Measurements from ENCODE around the gene SH3BP2. TPM values are rescaled to one million over a fixed set of nuclear protein-coding genes. Genes with fewer than 3 reads are reported as not detected.

SH3BP2 gene
- total and polyA plus RNA-seq, 10 of the 15 experiments (the other 5 are each of a cell fraction or from before 2014, with no cell fraction given) = 1.1 to 61.8 (median 23.9) TPM

DNA sequence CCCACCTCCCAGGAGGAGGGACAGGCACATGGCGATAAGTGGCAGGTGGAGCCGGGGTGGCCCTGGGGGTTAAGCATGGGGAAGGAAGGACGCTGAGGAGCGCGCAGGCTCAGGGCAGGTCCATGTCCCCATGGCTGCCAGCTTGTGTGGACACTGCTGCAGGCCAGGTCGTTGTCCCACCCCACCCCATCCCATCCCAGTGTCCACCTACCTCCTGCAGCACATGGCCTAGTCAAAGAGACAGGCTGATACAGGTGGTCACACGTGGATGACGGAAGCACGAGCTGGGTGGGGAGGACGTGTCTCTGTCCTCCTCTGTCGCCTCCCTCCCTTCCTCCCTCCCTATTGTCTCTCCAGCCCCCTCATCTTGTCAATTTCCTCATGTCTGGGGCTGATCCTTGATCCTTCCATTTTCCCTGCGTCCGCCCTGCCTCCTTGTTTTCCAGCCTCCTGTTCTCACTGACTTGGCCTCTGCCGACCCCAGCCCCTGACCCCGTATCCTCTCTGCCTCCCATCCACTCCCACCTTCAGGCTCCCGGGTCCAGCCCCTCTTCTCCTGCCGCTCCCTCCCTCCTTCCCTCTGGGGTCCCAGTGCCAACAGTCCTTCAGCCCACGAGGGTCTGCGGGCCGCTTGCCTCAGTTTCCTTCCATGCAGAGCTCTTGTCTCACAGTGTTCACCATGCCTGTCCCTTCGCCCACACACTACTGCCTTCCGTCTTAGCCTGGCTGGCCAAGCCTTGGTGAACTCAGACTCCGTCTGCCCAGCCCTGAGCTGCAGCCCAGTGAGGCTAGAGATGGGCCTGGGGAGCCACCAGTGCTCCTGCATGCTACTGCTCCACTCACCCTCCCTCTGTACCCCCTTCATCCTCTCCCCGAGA is 35.2 kb downstream of the SH3BP2 start:
- Histone ChIP-seq H2AFZ (ENCODE audit: control insufficient read depth, low read depth, low read length) (no peak overlapping the region), H3K4me3 (no peak overlapping the region), H3K9ac (ENCODE audit: control insufficient read depth, insufficient read depth, low read length) (no peak overlapping the region), H4K20me1 (ENCODE audit: control insufficient read depth, insufficient read depth) (no peaks in the 10 kb centered on the region), H3K9me3 (replicated peaks; ENCODE audit: control insufficient read depth, insufficient read depth, low read length) (no peaks in the 10 kb centered on the region), H3K4me1 (ENCODE audit: control insufficient read depth, insufficient read depth, low read length) (peaks cover 14% of the 10 kb centered on the region), H3K27me3 (replicated peaks in 1 of 2; ENCODE audit: control insufficient read depth in 2 of 2, insufficient read depth in 2 of 2, low read length in 1 of 2) (no peaks in the 10 kb centered on the region), H3K79me2 (ENCODE audit: control insufficient read depth, insufficient read depth, low read length) (no peaks in the 10 kb centered on the region), H3K36me3 (ENCODE audit: control insufficient read depth in 2 of 2, insufficient read depth in 2 of 2, low read length in 1 of 2) (peaks cover 5 to 43% of the 10 kb centered on the region in 2 experiments; a peak in 3 of 4 replicates), H3K27ac (ENCODE audit: control insufficient read depth, insufficient read depth) (no peak overlapping the region), H3K4me2 (ENCODE audit: control insufficient read depth, insufficient read depth) (no peak overlapping the region)
- intact Hi-C loops (cut with micrococcal nuclease; ENCODE audit: unreplicated experiment) (no loop called here), in situ Hi-C loops (cut with MboI) (no loop called here)
- 88% methylated on average over 24 of the region's 24 CpGs for WGBS (ENCODE audit: insufficient coverage, insufficient replicate concordance, low lambda C conversion rate, missing lambda C conversion rate)
- ATAC-seq (no peak), FAIRE-seq (no peak), DNase-seq (ENCODE audit: low read depth, low spot score) (no peak)
- RAD21 ChIA-PET (ENCODE audit: unreplicated experiment) = no interaction called here
- BruUV-seq (replicated peaks) = no TSS peak
- CTCF ChIA-PET = no interaction called here
- POLR2A ChIA-PET = no interaction called here
- SMC1A ChIA-PET (ENCODE audit: uncharacterized antibody, unreplicated experiment) = no interaction called here
- TF ChIP-seq TCF12 (IDR thresholded peaks at IDR 0.05; ENCODE audit: low read depth, low read length) = no peak
- TF ChIP-seq EP300 (IDR thresholded peaks at IDR 0.05; ENCODE audit: borderline replicate concordance in 1 of 2, control insufficient read depth in 1 of 2, low read depth in 2 of 2, low read length in 2 of 2) = no peak
- TF ChIP-seq CREB1 (IDR thresholded peaks at IDR 0.05; ENCODE audit: low read depth) = no peak
- TF ChIP-seq YBX1 (IDR thresholded peaks at IDR 0.05) = no peak
- TF ChIP-seq, protein P1, sequence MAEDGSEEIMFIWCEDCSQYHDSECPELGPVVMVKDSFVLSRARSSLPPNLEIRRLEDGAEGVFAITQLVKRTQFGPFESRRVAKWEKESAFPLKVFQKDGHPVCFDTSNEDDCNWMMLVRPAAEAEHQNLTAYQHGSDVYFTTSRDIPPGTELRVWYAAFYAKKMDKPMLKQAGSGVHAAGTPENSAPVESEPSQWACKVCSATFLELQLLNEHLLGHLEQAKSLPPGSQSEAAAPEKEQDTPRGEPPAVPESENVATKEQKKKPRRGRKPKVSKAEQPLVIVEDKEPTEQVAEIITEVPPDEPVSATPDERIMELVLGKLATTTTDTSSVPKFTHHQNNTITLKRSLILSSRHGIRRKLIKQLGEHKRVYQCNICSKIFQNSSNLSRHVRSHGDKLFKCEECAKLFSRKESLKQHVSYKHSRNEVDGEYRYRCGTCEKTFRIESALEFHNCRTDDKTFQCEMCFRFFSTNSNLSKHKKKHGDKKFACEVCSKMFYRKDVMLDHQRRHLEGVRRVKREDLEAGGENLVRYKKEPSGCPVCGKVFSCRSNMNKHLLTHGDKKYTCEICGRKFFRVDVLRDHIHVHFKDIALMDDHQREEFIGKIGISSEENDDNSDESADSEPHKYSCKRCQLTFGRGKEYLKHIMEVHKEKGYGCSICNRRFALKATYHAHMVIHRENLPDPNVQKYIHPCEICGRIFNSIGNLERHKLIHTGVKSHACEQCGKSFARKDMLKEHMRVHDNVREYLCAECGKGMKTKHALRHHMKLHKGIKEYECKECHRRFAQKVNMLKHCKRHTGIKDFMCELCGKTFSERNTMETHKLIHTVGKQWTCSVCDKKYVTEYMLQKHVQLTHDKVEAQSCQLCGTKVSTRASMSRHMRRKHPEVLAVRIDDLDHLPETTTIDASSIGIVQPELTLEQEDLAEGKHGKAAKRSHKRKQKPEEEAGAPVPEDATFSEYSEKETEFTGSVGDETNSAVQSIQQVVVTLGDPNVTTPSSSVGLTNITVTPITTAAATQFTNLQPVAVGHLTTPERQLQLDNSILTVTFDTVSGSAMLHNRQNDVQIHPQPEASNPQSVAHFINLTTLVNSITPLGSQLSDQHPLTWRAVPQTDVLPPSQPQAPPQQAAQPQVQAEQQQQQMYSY (CRISPR knock-in tag; IDR thresholded peaks at IDR 0.05) = no peak
- no peak for TF ChIP-seq SREBF2 (IDR thresholded peaks at IDR 0.05; ENCODE audit: low read length)
- TF ChIP-seq GABPA (IDR thresholded peaks at IDR 0.05; ENCODE audit: low read depth) = no peak
- TF ChIP-seq, protein P2, sequence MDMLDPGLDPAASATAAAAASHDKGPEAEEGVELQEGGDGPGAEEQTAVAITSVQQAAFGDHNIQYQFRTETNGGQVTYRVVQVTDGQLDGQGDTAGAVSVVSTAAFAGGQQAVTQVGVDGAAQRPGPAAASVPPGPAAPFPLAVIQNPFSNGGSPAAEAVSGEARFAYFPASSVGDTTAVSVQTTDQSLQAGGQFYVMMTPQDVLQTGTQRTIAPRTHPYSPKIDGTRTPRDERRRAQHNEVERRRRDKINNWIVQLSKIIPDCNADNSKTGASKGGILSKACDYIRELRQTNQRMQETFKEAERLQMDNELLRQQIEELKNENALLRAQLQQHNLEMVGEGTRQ (IDR thresholded peaks at IDR 0.05; ENCODE audit: borderline replicate concordance, low read depth, low read length) = no peak
- TF ChIP-seq PML (IDR thresholded peaks at IDR 0.05; ENCODE audit: low read length) = no peak
- no peak for TF ChIP-seq HCFC1 (IDR thresholded peaks at IDR 0.05; ENCODE audit: low read length)
- TF ChIP-seq, protein P3, sequence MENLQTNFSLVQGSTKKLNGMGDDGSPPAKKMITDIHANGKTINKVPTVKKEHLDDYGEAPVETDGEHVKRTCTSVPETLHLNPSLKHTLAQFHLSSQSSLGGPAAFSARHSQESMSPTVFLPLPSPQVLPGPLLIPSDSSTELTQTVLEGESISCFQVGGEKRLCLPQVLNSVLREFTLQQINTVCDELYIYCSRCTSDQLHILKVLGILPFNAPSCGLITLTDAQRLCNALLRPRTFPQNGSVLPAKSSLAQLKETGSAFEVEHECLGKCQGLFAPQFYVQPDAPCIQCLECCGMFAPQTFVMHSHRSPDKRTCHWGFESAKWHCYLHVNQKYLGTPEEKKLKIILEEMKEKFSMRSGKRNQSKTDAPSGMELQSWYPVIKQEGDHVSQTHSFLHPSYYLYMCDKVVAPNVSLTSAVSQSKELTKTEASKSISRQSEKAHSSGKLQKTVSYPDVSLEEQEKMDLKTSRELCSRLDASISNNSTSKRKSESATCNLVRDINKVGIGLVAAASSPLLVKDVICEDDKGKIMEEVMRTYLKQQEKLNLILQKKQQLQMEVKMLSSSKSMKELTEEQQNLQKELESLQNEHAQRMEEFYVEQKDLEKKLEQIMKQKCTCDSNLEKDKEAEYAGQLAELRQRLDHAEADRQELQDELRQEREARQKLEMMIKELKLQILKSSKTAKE (IDR thresholded peaks at IDR 0.05; ENCODE audit: low read depth, poor library complexity, severe bottlenecking) = no peak
- no peak for TF ChIP-seq SREBF1 (IDR thresholded peaks at IDR 0.05; ENCODE audit: low read length)
- no peak for TF ChIP-seq CHD2 (IDR thresholded peaks at IDR 0.05; ENCODE audit: borderline replicate concordance, low read depth, low read length)
- no peak for TF ChIP-seq ESRRA (IDR thresholded peaks at IDR 0.05; ENCODE audit: low read length)
- no peak for TF ChIP-seq ZNF207 (IDR thresholded peaks at IDR 0.05; ENCODE audit: borderline replicate concordance)
- no peak for TF ChIP-seq BRCA1 (IDR thresholded peaks at IDR 0.05; ENCODE audit: low read depth, low read length)
- TF ChIP-seq RB1 (IDR thresholded peaks at IDR 0.05; ENCODE audit: borderline replicate concordance) = no peak
- no peak for TF ChIP-seq POLR2AphosphoS5 (IDR thresholded peaks at IDR 0.05; ENCODE audit: low read length)
- no peak for TF ChIP-seq FOS (IDR thresholded peaks at IDR 0.05; ENCODE audit: borderline replicate concordance, extremely low read depth, insufficient read length)
